ENCODE data around the gene FBXW11.

GRCh38 chr5:171969288-171969880, 37.1 kb downstream of the FBXW11 start:
- TF ChIP-seq CTCF (IDR thresholded peaks at IDR 0.05; ENCODE audit: poor library complexity, severe bottlenecking), result no peak
- no peak for TF ChIP-seq POLR2AphosphoS5 (IDR thresholded peaks at IDR 0.05)
- no peak for TF ChIP-seq REST (IDR thresholded peaks at IDR 0.05; ENCODE audit: borderline replicate concordance)
- TF ChIP-seq MXI1 (conservative IDR thresholded peaks at IDR 0.05; ENCODE audit: poor library complexity, severe bottlenecking), result no peak
- no peak for TF ChIP-seq RAD21 (conservative IDR thresholded peaks at IDR 0.05)
